ENCODE results near the gene YPEL3. TPM values are rescaled to one million over a fixed set of nuclear protein-coding genes. Genes with fewer than 3 reads are reported as not detected.

YPEL3 gene
- total RNA-seq, 3 donors from 2014 or later: 106 to 143 (median 114) TPM

DNA sequence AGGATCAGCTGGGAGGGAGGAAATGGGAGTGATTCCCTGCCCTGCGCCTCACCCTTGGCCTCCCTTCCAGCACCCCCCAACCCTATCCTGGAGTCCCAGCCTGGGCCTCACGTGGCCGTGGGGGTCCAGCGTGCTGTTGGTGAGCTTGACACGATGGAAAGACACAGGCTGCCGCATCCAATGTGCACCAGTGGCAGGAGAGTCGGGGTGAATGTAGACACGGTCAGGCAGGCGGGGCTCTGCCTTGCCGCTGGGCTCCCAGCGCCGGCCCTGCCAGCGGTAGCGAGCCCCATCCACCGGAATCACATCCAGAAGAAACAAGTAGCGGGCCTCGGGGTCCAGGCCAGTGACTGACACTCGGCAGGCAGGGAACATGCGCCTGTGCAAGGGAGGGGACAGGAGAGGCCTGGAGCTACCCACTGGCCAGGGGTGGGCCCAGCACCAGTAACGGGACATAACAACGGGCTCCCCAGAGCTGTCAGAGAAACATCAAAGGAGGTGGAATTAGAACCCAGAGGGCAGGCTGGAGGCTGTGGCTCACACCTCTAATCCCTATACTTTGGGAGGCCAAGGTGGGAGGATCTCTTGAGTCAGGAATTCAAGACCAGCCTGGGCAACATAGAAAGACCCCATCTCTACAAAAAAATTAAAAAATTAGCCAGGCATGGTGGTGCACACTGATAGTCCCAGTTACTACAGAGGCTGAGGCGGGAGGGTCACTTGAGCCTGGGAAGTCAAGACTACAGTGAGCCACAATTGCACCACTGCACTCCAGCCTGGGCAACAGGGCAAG lies 7.0 kb downstream of the YPEL3 start:
- H3K27me3 ChIP-seq: no peaks in the 10 kb centered on the region
- DNase-seq (ENCODE audit: low spot score in 2 of 2): no peak
- TF ChIP-seq, protein P1, sequence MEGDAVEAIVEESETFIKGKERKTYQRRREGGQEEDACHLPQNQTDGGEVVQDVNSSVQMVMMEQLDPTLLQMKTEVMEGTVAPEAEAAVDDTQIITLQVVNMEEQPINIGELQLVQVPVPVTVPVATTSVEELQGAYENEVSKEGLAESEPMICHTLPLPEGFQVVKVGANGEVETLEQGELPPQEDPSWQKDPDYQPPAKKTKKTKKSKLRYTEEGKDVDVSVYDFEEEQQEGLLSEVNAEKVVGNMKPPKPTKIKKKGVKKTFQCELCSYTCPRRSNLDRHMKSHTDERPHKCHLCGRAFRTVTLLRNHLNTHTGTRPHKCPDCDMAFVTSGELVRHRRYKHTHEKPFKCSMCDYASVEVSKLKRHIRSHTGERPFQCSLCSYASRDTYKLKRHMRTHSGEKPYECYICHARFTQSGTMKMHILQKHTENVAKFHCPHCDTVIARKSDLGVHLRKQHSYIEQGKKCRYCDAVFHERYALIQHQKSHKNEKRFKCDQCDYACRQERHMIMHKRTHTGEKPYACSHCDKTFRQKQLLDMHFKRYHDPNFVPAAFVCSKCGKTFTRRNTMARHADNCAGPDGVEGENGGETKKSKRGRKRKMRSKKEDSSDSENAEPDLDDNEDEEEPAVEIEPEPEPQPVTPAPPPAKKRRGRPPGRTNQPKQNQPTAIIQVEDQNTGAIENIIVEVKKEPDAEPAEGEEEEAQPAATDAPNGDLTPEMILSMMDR (IDR thresholded peaks at IDR 0.05): no peak
- TF ChIP-seq POLR2AphosphoS5 (IDR thresholded peaks at IDR 0.05) (no peak), POLR2A (IDR thresholded peaks at IDR 0.05) (no peak)
- H3K36me3 ChIP-seq: no peaks in the 10 kb centered on the region
- no peaks in the 10 kb centered on the region for H3K9me3 ChIP-seq
- intact Hi-C loops (cut with DNase I; ENCODE audit: low total_unique reads): no loop called here
- H3K4me1 ChIP-seq: peaks cover 5 to 9% of the 10 kb centered on the region in 2 donors
- peak overlapping the region in 1 of 2 donors; percentile 14 for H3K27ac ChIP-seq
- no peak overlapping the region for H3K4me3 ChIP-seq

GRCh38 chr16:30088237-30088831 lies 7.7 kb downstream of the YPEL3 start:
- intact Hi-C loops (cut with DNase I; ENCODE audit: low total_unique reads): no loop called here
- TF ChIP-seq, protein P1 (IDR thresholded peaks at IDR 0.05): no peak
- TF ChIP-seq POLR2A (IDR thresholded peaks at IDR 0.05): no peak
- no peak for TF ChIP-seq POLR2AphosphoS5 (IDR thresholded peaks at IDR 0.05)
- Histone ChIP-seq H3K27me3 (no peaks in the 10 kb centered on the region), H3K4me3 (no peak overlapping the region), H3K4me1 (peaks cover 5 to 9% of the 10 kb centered on the region in 2 donors), H3K36me3 (peaks cover 3% of the 10 kb centered on the region), H3K9me3 (no peaks in the 10 kb centered on the region), H3K27ac (no peak overlapping the region)
- no peak for DNase-seq (ENCODE audit: low spot score in 2 of 2)

GRCh38 chr16:30087181-30087898 lies 8.7 kb downstream of the YPEL3 start:
- Histone ChIP-seq H3K36me3 (peaks cover 11% of the 10 kb centered on the region), H3K27me3 (no peaks in the 10 kb centered on the region), H3K4me3 (no peak overlapping the region), H3K9me3 (no peaks in the 10 kb centered on the region), H3K4me1 (peaks cover 3 to 5% of the 10 kb centered on the region in 2 donors), H3K27ac (no peak overlapping the region)
- DNase-seq (ENCODE audit: low spot score in 2 of 2): no peak
- intact Hi-C loops (cut with DNase I; ENCODE audit: low total_unique reads): no loop called here
- TF ChIP-seq POLR2AphosphoS5 (IDR thresholded peaks at IDR 0.05) (no peak), POLR2A (IDR thresholded peaks at IDR 0.05) (no peak)
- TF ChIP-seq, protein P1 (IDR thresholded peaks at IDR 0.05): no peak

DNA sequence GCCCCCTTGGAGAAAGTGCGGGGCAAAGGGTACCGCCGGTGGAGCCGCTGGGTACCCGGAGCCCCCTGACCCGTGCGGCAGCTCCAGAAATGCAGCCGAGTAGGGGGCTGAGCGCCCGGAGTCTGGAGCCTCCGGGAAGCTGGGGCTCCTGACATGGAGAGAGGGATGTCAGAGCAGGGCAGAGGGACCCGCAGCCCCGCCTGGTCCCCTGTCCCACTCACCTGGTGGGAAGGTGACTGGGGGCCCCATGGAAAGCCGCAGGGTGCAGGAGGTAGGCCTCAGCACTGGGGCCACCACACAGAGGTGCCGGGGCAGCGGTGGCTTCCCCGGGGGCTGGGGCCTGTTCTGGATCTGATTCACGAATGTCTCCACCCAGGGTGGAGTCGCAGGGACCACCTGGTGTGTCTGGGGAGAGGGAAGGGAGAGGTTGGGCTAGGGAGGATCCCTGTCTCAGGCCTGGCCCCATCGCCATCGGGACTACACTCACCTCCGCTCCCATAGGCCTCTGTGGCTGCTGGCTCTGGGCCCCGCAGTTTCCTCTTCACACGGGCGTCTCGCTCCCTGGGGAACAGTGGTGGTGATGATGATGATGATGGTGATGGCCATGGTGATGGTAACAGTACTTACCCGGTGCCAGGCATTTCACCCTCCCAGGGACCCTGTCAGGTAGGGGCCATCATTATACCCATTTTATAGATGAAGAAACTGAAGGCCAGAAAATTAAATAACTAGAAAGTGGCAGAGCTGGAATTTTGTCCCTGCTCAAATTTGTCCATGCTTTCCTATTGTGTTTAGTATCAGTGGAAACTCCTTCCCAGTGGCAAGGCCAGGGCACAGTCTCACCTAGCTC lies 9.5 kb downstream of the YPEL3 start:
- Histone ChIP-seq H3K4me1 (peaks cover 0 to 5% of the 10 kb centered on the region in 2 donors), H3K4me3 (no peak overlapping the region), H3K27me3 (no peaks in the 10 kb centered on the region), H3K27ac (no peak overlapping the region), H3K9me3 (no peaks in the 10 kb centered on the region), H3K36me3 (peaks cover 11% of the 10 kb centered on the region)
- DNase-seq (ENCODE audit: low spot score in 2 of 2): no peak
- intact Hi-C loops (cut with DNase I; ENCODE audit: low total_unique reads): no loop called here
- TF ChIP-seq POLR2A (IDR thresholded peaks at IDR 0.05) (no peak), POLR2AphosphoS5 (IDR thresholded peaks at IDR 0.05) (no peak)
- TF ChIP-seq, protein P1 (IDR thresholded peaks at IDR 0.05): no peak
